SH-SY5Y (cell line): Measurements from ENCODE around the gene MTG1.

Source experiments
- GATA2 ChIP-seq: IDR thresholded peaks from 2 replicates; pipeline ENCODE4 v1.6.1; 2011; ENCODE audit warnings: mild to moderate bottlenecking, low read depth, low read length
- GATA3 ChIP-seq: IDR thresholded peaks from 2 replicates; pipeline ENCODE4 v1.6.1; 2011; ENCODE audit warnings: low read depth, mild to moderate bottlenecking, low read length, moderate library complexity

GRCh38 chr10:133379152-133379800, 14.7 kb upstream of the MTG1 start, which contains the start of gene PAOX:
- TF ChIP-seq GATA3 (no peak), GATA2 (no peak)
